WTC11 (cell line): ENCODE results near the gene PCP2. TPM values are rescaled to one million over a fixed set of nuclear protein-coding genes. Genes with fewer than 3 reads are reported as not detected.

ENCODE experiments used
- ATAC-seq: fragments of 200-7000 bp; cut with Tn5 transposase; 2 replicates; pipeline ENCODE4 v1.10.0; 2021; ENCODE audit warnings: mild to moderate bottlenecking, moderate library complexity
- CTCF ChIA-PET: fragments of 300-600 bp; sonication (Branson Sonifier 250); formaldehyde crosslinking; loops from one replicate; lab custom pipeline; 2021; ENCODE audit warnings: antibody characterized with exemption; lab: Charles Lee
- POLR2A ChIA-PET: fragments of 350-600 bp; sonication (Branson Sonifier 250); formaldehyde crosslinking; loops from one replicate; lab custom pipeline; 2021; ENCODE audit warnings: antibody characterized with exemption; lab: Charles Lee
- DNase-seq: peaks from one replicate; pipeline ENCODE4 v3.0.0; 2021; ENCODE audit warnings: low spot score
- H3K27ac Mint-ChIP-seq: 2 replicates; pipeline ENCODE4 v1.8.0; 2021; ENCODE audit warnings: mixed read lengths
- H3K27me3 Mint-ChIP-seq: 2 replicates; pipeline ENCODE4 v1.8.0; 2021; ENCODE audit warnings: low read depth, mild to moderate bottlenecking, moderate library complexity, mixed read lengths
- H3K36me3 Mint-ChIP-seq: 2 replicates; pipeline ENCODE4 v1.8.0; 2021; ENCODE audit warnings: mixed read lengths
- H3K4me1 Mint-ChIP-seq: 2 replicates; pipeline ENCODE4 v1.8.0; 2022; ENCODE audit warnings: mixed read lengths
- H3K4me3 Mint-ChIP-seq: 2 replicates; pipeline ENCODE4 v1.8.0; 2021; ENCODE audit warnings: mild to moderate bottlenecking, moderate library complexity, mixed read lengths
- H3K9me3 Mint-ChIP-seq: 2 replicates; pipeline ENCODE4 v1.8.0; 2021; ENCODE audit warnings: mixed read lengths
- CREM ChIP-seq: sonication (generic); formaldehyde crosslinking; IDR thresholded peaks from 2 replicates; pipeline ENCODE4 v1.8.1; 2022; ENCODE audit warnings: mild to moderate bottlenecking, missing genetic modification reagents, moderate library complexity
- EMX1 ChIP-seq: fragments of 250-450 bp; sonication (Bioruptor Pico); IDR thresholded peaks from 2 replicates; pipeline ENCODE4 v1.8.0; 2021; ENCODE audit warnings: mild to moderate bottlenecking
- FOXJ3 ChIP-seq: sonication (generic); formaldehyde crosslinking; IDR thresholded peaks from 2 replicates; pipeline ENCODE4 v1.9.0; 2021; ENCODE audit warnings: missing genetic modification reagents, mild to moderate bottlenecking, borderline replicate concordance
- FOXP1 ChIP-seq: sonication (generic); formaldehyde crosslinking; IDR thresholded peaks from 2 replicates; pipeline ENCODE4 v1.8.0; 2022; ENCODE audit warnings: missing genetic modification reagents, mild to moderate bottlenecking, moderate library complexity, borderline replicate concordance
- FOXP4 ChIP-seq: sonication (generic); formaldehyde crosslinking; IDR thresholded peaks from 2 replicates; pipeline ENCODE4 v1.8.0; 2022; ENCODE audit warnings: mild to moderate bottlenecking, missing genetic modification reagents
- IRF2 ChIP-seq: sonication (generic); formaldehyde crosslinking; IDR thresholded peaks from 2 replicates; pipeline ENCODE4 v1.8.0; 2022; ENCODE audit warnings: low read depth, missing genetic modification reagents, borderline replicate concordance
- MAX ChIP-seq: sonication (generic); formaldehyde crosslinking; IDR thresholded peaks from 2 replicates; pipeline ENCODE4 v1.8.0; 2022; ENCODE audit warnings: mild to moderate bottlenecking, missing genetic modification reagents
- MXD4 ChIP-seq: fragments of 250-450 bp; sonication (Bioruptor Pico); IDR thresholded peaks from 2 replicates; pipeline ENCODE4 v1.8.0; 2021; ENCODE audit warnings: mild to moderate bottlenecking, moderate library complexity, borderline replicate concordance
- MYBL2 ChIP-seq: sonication (generic); formaldehyde crosslinking; IDR thresholded peaks from 2 replicates; pipeline ENCODE4 v1.8.1; 2023; ENCODE audit warnings: mild to moderate bottlenecking, moderate library complexity, missing genetic modification reagents
- PRDM15 ChIP-seq: sonication (generic); formaldehyde crosslinking; IDR thresholded peaks from 2 replicates; pipeline ENCODE4 v1.8.0; 2022; ENCODE audit warnings: missing genetic modification reagents
- PREB ChIP-seq: sonication (generic); formaldehyde crosslinking; IDR thresholded peaks from 2 replicates; pipeline ENCODE4 v1.8.1; 2022; ENCODE audit warnings: mild to moderate bottlenecking, missing genetic modification reagents, moderate library complexity, borderline replicate concordance
- SMAD3 ChIP-seq: sonication (generic); formaldehyde crosslinking; IDR thresholded peaks from 2 replicates; pipeline ENCODE4 v1.8.0; 2022; ENCODE audit warnings: missing genetic modification reagents, mild to moderate bottlenecking, borderline replicate concordance
- SOX15 ChIP-seq: fragments of 250-450 bp; sonication (Bioruptor Pico); IDR thresholded peaks from 2 replicates; pipeline ENCODE4 v1.9.0; 2021; ENCODE audit warnings: mild to moderate bottlenecking
- TEAD1 ChIP-seq: sonication (generic); formaldehyde crosslinking; IDR thresholded peaks from 2 replicates; pipeline ENCODE4 v1.8.0; 2022; ENCODE audit warnings: mild to moderate bottlenecking, missing genetic modification reagents
- TEAD4 ChIP-seq: sonication (generic); formaldehyde crosslinking; IDR thresholded peaks from 2 replicates; pipeline ENCODE4 v1.8.0; 2022; ENCODE audit warnings: mild to moderate bottlenecking, missing genetic modification reagents
- ZNF121 ChIP-seq: sonication (generic); formaldehyde crosslinking; IDR thresholded peaks from 2 replicates; pipeline ENCODE4 v1.8.0; 2023; ENCODE audit warnings: missing genetic modification reagents
- ZNF396 ChIP-seq: fragments of 250-450 bp; sonication (Bioruptor Pico); IDR thresholded peaks from 2 replicates; pipeline ENCODE4 v1.8.0; 2021; ENCODE audit warnings: mild to moderate bottlenecking, moderate library complexity, borderline replicate concordance
- ZNF416 ChIP-seq: fragments of 250-450 bp; sonication (Bioruptor Pico); IDR thresholded peaks from 2 replicates; pipeline ENCODE4 v1.9.0; 2021; ENCODE audit warnings: mild to moderate bottlenecking, inconsistent platforms
- ZNF425 ChIP-seq: fragments of 250-450 bp; sonication (Bioruptor Pico); conservative IDR thresholded peaks from 2 replicates; pipeline ENCODE4 v1.9.0; 2021; ENCODE audit warnings: mild to moderate bottlenecking
- ZSCAN18 ChIP-seq: fragments of 250-450 bp; sonication (Bioruptor Pico); IDR thresholded peaks from 2 replicates; pipeline ENCODE4 v2.1.2; 2022; ENCODE audit warnings: mild to moderate bottlenecking, moderate library complexity
- total RNA-seq: library from RNA; stranded (reverse); gene quantifications from 3 replicates; pipeline ENCODE4 v1.2.3, GENCODE V29; 2021

The PCP2 gene
- total RNA-seq, 1 experiment from 2014 or later: 0.48 TPM

- TF ChIP-seq TEAD1 (CRISPR knock-in tag): no peak
- no peak for TF ChIP-seq ZSCAN18
- TF ChIP-seq PRDM15 (CRISPR knock-in tag): peak; percentile 53; the same call in 1 of the 2 replicates
- TF ChIP-seq IRF2 (CRISPR knock-in tag): no peak
- peak; percentile 65; the same call in 1 of the 2 replicates for TF ChIP-seq FOXP4 (CRISPR knock-in tag)
- TF ChIP-seq EMX1 (CRISPR knock-in tag): no peak
- peak; percentile 61; the same call in 1 of the 2 replicates for TF ChIP-seq MAX
Observed at GRCh38 chr19:7670150-7670783, 36.7 kb upstream of the PCP2 start (continued).

GRCh38 chr19:7669641-7670040, 36.1 kb upstream of the PCP2 start:
- H3K4me3 Mint-ChIP-seq: peak overlapping the region; percentile 86
- H3K4me1 Mint-ChIP-seq: peaks cover 9% of the 10 kb centered on the region
- peaks cover 5% of the 10 kb centered on the region for H3K9me3 Mint-ChIP-seq
- no peak overlapping the region for H3K27ac Mint-ChIP-seq
- CTCF ChIA-PET: interaction anchor here (1.8 to 5.5 kb wide), 3 partner anchors 11 to 130 kb away, joined by 5 to 57 read pairs (median 31); partner anchors contain the start of gene TRAPPC5
- ATAC-seq (no peak), DNase-seq (no peak)
- no peaks in the 10 kb centered on the region; the same call in 1 of the 2 replicates for H3K36me3 Mint-ChIP-seq
- peaks cover 90% of the 10 kb centered on the region for H3K27me3 Mint-ChIP-seq
- POLR2A ChIA-PET: no interaction called here
- TF ChIP-seq FOXP4 (CRISPR knock-in tag) (no peak), MXD4 (CRISPR knock-in tag) (no peak), ZNF425 (CRISPR knock-in tag) (no peak), SMAD3 (no peak), MYBL2 (no peak), ZNF416 (CRISPR knock-in tag) (no peak), ZNF121 (CRISPR knock-in tag) (no peak), TEAD4 (CRISPR knock-in tag) (no peak), EMX1 (CRISPR knock-in tag) (no peak), FOXJ3 (CRISPR knock-in tag) (no peak), CREM (CRISPR knock-in tag) (no peak), ZNF396 (CRISPR knock-in tag) (no peak), PREB (CRISPR knock-in tag) (no peak), SOX15 (CRISPR knock-in tag) (no peak), FOXP1 (CRISPR knock-in tag) (no peak)
